ENCODE data around the gene NCR1.

GRCh38 chr19:54889566-54889965, 16.4 kb upstream of the NCR1 start:
- TF ChIP-seq CTCF (IDR thresholded peaks at IDR 0.05) (no peak), POLR2A (IDR thresholded peaks at IDR 0.05) (no peak)

All from lower leg skin (tissue), 3 donors.